DMS 273 treated with DMSO at 0.1 percent for 48 hours (cell line): ENCODE results near the gene FAU.

ENCODE experiments used
- DNase-seq: peaks from one replicate; lab custom pipeline; 2025; lab: John Stamatoyannopoulos, UW

The FAU gene

DNA sequence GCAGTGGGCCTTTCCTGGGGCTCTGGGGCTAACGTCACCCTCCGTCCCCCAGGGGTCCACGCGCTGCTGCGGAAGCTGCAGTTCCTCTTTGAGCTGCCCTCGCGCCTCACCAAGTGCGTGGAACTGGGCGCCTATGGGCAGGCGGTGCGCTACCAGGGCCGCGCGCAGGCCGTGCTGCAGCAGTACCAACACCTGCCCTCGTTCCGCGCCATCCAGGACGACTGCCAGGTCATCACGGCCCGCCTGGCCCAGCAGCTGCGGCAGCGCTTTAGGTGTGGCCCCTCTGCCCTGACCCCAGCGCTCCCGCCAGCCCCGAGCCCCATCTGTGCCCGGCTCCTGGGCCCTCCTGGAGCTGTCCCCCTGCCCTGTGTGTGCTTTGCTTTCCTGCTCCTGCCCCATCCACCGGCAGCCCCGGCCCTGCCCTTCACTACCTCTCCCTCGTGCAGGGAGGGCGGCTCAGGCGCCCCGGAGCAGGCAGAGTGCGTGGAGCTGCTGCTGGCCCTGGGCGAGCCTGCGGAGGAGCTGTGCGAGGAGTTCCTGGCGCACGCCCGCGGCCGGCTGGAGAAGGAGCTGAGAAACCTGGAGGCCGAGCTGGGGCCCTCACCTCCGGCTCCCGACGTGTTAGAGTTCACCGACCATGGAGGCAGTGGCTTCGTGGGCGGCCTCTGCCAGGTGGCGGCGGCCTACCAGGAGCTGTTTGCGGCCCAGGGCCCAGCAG, 14.0 kb downstream of the FAU start:
- no peak for DNase-seq

DNA sequence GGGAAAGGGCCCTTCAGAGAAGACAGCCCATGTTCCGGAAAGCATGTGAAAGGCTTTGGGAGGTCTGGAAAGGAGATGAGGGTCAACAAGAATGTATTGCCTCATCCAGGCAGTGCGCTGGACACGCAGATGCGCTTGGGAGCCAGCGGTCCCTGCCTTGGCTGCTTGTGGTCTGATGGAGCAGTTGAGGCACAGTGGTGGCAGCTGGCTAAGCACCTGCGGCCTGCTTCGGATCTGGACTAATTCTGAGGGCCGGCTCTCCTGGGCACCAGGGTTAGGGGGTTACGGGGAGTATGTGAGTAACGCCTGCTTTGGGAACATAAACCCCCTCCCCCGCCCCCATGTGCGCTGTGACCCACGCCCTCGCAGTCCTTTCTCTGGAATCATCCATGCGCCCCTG, 14.9 kb downstream of the FAU start:
- no peak for DNase-seq

DNA sequence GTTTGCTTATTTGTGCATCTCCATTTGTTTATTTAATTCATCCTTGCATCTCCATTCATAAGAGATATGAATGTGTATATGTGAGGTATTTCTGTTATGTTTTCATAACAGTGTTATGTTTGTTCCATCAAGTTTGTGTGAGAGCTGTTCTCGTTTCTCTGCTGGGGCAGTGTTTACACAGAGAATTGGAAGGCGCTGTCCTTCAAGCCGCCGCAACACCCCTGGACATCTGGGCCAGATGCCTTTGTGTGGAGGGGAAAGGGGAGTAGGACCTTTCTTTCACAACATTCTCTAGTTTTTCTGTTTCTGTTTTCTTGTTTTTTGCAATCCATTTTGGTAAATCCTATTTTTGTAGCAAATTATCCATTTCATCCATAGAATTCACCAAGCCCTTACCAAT, 17.3 kb downstream of the FAU start:
- no peak for DNase-seq

DNA sequence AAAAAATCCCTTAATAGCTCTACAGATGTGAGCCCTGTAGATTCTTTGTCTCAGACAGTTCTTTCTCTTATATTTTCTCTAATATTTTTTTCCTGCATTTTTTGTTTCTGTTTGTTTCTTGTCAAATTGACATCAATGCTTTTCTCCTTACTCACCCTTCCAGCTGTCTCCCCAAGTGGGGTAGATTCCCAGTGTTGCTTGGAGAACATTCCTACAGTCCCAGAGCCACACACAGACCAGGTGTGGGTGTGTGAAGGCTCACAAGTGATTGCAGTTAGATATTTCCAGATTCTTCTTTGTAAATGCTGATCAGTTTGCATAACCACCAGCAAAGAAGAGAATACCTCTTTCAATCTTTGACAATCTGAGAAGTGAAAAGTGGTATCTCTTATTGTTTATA, 18.5 kb downstream of the FAU start:
- DNase-seq = no peak

DNA sequence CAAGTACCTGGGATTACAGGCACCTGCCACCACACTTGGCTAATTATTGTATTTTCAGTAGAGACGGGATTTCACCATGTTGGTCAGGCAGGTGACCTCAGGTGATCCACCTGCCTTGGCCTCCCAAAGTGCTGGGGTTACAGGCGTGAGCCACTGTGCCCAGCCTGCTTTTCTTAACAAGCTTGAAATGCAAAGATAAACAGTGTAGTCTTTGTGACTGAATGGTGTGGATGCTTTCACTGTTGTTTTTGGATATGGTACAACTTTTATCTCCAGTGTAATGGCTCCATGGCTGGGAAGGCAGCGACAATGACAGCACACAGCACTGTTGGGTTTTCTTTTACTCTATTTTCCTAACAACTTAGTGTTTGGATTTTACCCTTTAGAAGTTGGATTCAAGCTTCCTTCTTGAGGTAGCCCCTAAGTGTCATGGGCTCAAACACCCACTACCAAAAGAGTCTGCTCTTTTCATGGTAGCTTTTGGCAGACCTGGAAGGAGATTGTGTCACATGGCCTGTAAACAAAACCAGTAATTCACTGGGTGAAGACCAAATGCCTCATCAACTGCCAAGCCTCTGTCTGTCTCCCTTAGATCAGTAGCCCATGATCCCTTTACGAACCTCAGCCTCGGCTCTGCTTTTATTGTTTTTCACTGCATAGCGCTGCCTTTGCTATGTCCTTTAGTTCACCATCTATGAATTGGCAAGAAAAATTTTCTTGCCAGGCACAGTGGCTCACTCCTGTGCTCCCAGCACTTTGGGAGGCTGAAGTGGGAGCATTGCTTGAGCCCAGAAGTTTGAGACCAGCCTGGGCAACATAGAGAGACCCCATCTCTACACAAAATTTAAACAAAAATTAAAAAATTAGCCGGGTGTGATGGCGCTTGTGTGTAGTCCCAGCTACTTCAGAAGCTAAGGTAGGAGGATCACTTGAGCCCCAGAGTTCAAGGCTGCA, 19.5 kb downstream of the FAU start:
- no peak for DNase-seq

DNA sequence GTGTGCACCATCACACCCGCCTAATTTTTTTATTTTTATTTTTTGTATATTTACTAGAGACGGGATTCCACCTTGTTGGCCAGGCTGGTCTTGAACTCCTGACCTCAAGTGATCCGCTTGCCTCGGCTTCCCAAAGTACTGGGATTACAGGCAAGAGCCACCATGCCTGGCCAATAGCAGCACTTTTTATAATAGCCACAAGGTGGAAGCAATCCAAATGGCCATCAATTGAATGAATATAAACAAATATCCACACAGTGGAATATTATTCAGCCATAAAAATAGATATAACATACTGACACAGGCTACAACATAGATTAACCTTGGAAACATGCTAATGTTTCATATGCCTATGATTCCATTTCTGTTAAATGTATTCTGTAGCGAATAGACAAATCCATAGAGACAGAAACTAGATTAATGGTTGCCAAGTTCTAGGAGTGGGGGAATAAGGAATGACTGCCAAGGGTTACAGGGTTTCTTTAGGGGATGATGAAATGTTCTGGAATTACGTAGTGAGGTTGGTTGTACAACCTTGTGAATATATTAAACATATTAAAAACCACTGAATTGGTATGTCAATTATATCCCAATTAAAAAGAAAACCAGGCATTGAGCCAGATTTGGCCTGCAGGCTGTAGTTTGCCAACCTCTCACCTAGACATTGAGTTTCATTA, 21.1 kb downstream of the FAU start:
- DNase-seq = no peak

DNA sequence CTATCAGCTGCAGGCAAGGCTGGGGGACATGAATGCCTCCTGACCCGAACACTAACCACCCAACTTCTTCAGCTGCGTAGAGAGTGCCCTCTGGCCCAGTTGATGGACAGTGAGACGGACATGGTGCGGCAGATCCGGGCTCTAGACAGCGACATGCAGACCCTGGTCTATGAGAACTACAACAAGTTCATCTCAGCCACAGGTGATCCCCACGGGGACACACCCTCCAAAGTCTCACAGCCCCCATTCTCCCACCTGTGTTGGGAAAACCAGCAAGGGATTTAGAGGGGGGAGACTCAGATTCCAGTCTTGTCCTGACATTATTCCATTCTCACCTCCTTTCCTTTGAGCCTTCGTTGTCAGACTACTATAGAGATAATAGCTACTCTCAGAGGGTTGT, 25.0 kb downstream of the FAU start:
- DNase-seq = no peak

DNA sequence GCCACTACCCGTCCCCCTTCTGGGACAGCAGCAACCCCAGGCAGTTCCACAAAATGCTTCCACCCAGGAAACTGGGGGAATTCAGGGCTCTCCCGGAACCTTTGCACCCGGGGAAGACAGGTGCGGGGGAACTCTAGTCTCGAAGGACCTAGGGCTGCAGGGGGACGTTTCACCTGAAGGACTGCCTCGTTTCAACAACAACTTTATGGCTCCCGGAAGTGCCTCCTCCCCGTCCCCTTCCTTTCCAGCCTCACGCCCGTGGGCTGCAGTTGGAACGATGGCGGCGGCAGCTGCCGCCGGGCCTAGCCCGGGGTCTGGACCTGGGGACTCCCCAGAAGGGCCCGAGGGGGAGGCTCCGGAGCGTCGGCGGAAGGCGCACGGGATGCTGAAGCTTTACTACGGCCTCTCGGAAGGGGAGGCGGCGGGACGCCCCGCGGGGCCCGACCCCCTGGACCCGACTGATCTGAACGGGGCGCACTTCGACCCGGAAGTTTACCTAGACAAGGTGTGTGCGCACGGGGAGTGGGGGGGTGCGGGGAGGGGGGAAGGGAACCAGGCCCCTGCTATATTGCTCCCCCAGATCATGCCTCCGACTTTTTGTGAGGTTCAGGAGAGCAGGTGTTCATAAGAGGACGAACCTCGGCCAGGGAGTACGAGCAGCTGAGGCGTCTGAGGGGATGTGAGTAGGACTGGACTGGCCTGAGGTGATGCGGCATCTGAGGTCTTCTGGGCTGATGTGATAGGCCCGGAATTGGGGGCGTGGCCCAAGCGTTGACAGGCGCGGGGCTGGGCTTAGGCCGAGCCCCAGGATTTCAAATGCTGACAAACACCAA, 25.7 kb downstream of the FAU start, which contains the start of gene VPS51:
TSS of gene VPS51 (plus strand) at position 241 of the 833 bp plus-strand sequence. CDS start at position 278, 37 bp downstream.
- DNase-seq = peak; percentile 56

DNA sequence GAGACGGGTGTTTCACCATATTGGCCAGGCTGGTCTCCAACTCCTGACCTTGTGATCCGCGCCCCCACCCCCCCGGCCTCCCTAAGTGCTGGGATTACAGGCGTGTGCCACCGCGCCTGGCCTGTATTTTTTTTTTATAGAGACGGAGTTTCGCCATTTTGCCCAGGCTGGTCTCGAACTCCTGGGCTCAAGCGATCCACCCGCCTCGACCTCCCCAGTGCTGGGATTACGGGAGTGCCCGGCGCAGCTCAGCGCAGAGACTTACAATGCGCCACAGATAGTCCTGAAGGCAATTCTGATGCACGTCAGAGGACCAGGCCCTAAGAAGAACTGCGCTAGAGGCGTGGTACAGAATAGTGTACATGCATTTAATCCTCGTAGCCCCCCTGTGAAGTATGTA, 26.5 kb downstream of the FAU start:
- DNase-seq = no peak

DNA sequence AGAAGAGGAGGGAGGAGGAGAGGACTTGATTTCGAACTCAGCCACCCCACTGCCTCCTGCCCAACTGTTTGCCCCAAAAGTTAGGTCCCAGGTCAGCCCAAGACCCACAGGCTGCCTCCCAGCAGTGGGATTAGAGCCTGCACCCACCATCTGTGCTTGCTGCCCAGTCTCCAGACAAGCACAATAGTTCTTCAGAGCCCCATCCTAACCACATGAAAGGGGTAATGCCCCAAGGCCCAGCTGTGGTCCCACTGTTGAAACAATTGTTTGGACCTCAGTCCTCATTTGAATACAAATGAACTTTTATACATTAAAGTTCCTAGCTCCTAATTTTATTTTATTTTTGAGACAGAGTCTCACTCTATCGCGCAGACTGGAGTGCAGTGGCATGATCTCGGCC, 31.3 kb downstream of the FAU start:
- no peak for DNase-seq

DNA sequence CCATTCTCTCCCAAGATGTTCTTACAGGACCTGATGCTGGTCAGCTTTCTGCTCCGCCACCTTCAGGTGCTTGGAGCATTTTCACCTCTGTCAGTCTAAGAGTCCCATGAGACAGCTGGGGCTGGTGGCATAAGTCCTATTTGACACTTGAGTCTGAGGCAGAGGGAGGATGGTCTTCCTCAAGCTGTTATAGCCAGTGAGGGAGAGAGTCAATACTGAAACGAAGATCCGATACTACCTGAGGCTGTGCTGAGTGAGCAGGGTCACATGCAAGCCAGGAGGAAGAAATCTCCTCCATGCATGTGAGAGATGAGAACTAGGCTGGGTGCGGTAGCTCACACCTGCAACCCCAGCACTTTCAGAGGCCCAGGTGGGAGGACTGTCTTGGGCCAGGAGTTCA, 32.3 kb downstream of the FAU start:
- no peak for DNase-seq

DNA sequence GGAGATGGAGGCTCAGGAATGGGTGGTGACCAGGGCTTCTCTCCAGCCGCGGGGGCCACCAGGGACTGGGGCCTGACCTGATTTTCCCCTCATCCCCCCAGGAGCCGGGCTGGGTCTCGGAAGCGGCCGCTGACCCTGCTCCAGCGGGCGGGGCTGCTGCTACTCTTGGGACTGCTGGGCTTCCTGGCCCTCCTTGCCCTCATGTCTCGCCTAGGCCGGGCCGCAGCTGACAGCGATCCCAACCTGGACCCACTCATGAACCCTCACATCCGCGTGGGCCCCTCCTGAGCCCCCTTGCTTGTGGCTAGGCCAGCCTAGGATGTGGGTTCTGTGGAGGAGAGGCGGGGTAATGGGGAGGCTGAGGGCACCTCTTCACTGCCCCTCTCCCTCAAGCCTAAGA, 34.1 kb downstream of the FAU start:
- no peak for DNase-seq

DNA sequence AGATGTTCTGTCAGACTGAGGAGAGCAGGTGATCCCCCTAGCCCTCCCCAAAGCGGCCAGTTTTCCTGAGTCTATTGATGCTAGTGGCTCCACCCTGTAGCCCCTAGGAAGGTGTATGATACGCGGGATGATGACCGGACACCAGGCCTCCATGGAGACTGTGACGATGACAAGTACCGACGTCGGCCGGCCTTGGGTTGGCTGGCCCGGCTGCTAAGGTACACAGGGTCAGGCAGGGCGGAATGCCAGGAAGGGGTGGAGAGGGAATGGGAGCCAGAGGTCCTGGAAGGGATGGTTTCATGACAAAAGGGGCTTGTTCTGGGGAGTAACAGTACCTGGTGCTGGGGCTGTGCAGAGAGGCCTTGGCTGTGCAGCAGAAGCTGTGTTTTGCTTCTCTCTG, 34.7 kb downstream of the FAU start:
- DNase-seq = no peak

DNA sequence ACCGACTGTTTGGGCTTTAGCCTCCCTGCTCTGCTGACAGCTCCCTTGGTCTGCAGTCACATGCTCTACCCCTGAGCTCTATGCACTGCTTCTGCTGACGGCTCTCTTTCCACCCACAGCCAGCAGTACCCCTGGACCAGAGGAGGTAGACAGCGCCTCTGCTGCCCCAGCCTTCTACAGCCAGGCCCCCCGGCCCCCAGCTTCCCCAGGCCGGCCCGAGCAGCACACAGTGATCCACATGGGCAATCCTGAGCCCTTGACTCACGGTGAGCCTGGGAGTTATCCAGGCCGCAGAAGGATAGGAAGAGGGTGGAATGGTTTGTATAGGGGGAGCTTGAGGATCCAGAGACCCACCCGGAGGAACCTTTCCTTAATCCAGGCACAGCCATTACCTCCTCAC, 35.1 kb downstream of the FAU start:
- DNase-seq = no peak

DNA sequence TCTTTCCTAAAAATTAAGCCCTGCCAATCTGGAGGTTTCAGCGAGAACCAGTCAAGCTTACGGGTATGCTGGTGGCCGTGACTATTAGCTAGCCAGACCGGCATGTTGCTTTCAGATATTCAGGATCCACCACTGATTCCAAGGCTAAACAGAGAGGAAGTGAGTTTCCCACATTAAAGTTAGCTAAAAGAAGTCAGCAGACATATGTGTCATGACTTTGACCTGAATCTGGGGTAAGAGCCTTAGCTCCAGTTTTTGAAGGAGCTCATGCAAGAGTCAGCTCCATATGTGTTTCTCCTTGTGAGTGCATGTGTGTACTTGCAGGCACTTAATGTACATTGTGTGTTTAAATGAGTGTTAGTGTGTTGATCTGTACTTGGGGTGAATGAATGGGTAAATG, 36.5 kb downstream of the FAU start:
- no peak for DNase-seq

DNA sequence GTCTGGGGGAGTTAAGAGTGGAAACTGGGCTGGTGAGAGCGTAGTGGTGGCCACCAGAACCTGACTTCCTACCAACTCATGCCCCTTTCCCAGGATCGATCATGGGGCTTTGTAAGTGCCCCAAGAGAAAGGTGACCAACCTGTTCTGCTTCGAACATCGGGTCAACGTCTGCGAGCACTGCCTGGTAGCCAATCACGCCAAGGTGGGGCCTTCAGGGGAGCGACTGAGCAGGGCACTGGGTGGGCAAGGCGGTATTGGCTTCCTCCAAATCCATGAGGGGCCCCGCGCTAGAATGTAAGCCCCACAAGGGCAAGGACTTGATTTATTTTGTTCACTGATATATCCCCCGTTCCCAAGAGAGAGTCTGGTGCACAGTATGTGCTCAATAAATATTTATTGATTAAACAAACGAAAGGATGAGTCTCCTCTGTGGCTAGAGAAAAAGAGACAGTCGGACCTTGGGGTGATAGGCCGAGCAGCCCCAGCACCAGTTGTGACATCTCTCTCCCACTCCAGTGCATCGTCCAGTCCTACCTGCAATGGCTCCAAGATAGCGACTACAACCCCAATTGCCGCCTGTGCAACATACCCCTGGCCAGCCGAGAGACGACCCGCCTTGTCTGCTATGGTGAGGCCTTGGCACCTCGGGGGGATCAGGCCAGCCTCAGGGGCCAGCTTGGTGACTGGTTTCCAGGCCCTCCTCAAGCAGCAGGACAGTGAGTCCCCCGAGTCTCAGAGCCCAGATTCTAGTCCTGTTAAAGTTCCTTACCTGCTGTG, 37.1 kb downstream of the FAU start:
- DNase-seq = no peak

DNA sequence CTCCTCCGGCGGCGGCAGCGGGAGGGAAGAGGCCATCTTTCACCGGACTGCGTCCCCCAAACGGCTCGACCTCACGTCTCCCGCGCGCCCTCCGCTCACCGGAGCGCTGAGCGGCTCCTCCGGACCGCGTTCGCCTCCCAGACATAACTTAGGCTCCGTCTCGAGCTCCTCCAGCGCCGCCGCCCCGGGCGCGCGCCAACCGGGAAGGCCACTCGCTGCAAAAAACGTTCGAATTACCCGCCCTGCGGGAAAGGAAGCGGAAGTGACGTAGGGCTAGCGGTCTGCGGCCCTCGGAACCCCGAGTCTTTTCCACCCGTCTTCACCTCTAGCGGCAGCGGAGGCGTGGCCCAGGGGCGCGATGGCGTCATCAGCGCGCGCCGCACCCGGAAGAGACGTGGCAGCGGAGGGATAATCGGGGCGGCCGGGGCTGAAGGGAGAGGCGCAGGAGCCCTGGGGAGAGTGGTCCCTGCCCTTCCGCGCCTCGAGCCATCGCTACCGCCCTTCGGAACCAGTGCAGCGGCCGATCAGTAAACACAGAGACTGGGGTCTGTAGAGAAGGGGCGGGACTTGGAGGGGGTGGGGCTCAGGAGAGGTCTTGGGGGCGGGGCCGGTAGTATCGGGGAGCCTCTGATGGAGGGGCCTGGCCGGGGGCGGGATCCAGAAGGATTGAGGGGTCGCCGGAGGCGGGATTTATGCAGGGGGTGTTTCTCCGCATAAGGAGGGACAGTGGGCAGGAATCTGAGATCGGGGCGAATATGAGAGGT, 37.9 kb downstream of the FAU start, which contains the start of the genes CDCA5 and ZFPL1:
TSS of gene CDCA5 (minus strand) at position 207 of the 764 bp plus-strand sequence. CDS start at position 145, 62 bp downstream.
TSS of gene ZFPL1 (plus strand) at position 389 of the 764 bp plus-strand sequence. CDS start 477 bp downstream, outside the sequence.
- DNase-seq = peak; percentile 73

DNA sequence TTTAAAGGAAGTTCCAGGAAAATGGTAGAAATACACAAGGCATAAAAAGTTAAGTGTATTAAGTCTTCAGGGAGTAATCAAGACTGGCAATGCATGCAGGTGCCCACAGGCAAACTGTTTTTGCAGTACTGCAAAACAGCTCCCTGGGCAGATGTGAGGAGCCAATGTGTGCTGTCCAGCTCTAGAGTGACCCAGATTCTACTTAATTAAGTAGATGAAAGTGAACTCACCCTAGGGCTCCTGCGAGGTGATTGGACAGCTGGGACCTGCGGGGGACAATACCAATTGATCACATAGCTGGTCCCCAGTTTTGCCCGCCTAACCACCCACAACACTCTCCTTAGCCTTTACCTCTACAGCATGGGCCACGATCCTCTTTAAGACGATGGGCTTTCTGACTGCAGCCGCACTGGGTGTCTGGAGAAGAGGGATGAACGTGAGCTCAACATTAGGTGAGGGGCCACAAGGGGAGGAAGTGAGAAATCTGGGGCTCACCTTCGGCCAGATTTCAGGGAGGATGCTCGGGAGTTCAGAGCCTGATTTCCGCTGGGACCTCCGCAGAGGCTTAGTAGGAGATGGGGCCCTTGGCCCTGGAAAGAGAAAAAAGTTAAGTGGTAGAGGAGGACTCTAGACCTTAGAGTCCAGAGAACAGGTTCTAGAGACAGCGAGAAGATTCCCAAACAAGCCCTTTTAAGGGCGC, 38.6 kb downstream of the FAU start:
- DNase-seq = no peak

DNA sequence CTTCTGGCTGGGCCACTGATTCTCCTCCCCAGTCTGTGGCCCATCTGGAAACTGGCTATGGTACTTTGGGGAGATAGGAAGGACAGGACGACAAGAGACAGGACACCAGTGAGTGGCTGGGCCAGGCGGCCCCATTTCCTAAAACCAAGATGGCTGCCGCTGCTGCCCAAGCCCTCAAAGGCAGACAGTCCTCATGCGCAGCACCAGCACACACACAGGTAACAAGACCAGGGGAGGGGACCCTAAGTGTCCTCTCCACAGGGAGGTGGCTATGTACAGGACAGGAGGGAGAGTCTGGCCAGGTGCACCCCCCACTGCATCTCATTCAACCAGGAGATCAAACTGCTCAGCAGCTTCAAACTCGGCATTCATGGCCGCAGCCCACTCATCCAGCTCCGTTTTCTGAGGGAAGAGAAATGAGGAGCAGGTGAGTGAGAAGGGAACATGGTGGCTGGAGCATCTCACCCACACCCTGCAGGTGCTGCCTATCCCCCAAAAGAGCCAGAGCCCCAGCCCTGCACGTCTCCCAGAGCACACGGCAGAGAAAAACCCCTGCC, 43.1 kb downstream of the FAU start:
- no peak for DNase-seq
